Small intestine (tissue), 7 donors: ENCODE data around the gene RASA2. TPM values are rescaled to one million over a fixed set of nuclear protein-coding genes. Genes with fewer than 3 reads are reported as not detected.

Experiments used
- DNase-seq, 2 donors: peaks; one replicate each; pipeline versions ENCODE4 v3.0.0 to v3.0.0-alpha.2; 2013
- FAIRE-seq: peaks from 2 replicates; lab custom pipeline; 2012; peaks lifted over from hg19 to GRCh38; lab: Jason Lieb, UNC
- H3K27ac ChIP-seq, 3 donors: one replicate each; pipeline ENCODE4 v1.5.1; 2013; ENCODE audit warnings: low read length in 2 of 3, mild to moderate bottlenecking in 2 of 3, control low read depth in 1 of 3, inconsistent platforms in 1 of 3, low read depth in 1 of 3, moderate library complexity in 1 of 3
- H3K27me3 ChIP-seq, 3 donors: one replicate each; pipeline ENCODE4 v1.6.1; 2013; ENCODE audit warnings: low read length in 3 of 3, inconsistent platforms in 1 of 3; ENCODE audit not compliant: control insufficient read depth in 3 of 3, insufficient read depth in 3 of 3
- H3K36me3 ChIP-seq, 3 donors: one replicate each; pipeline ENCODE4 v1.6.1; 2013; ENCODE audit warnings: low read length in 3 of 3, inconsistent platforms in 1 of 3, low read depth in 1 of 3, mild to moderate bottlenecking in 1 of 3, moderate library complexity in 1 of 3; ENCODE audit not compliant: control insufficient read depth in 3 of 3, insufficient read depth in 2 of 3
- H3K4me1 ChIP-seq, 3 donors: one replicate each; pipeline ENCODE4 v1.6.1; 2013; ENCODE audit warnings: low read length in 2 of 3, inconsistent platforms in 1 of 3, low read depth in 1 of 3, mild to moderate bottlenecking in 1 of 3, moderate library complexity in 1 of 3; ENCODE audit not compliant: control insufficient read depth in 3 of 3, insufficient read depth in 2 of 3
- H3K4me3 ChIP-seq, 3 donors: one replicate each; pipeline ENCODE4 v1.5.1; 2013; ENCODE audit warnings: low read length in 3 of 3, control low read depth in 1 of 3, inconsistent platforms in 1 of 3, low read depth in 1 of 3, mild to moderate bottlenecking in 1 of 3, moderate library complexity in 1 of 3
- H3K9me3 ChIP-seq, 2 donors: one replicate each; pipeline ENCODE4 v1.6.1; 2013; ENCODE audit warnings: low read depth in 1 of 2, low read length in 1 of 2; ENCODE audit not compliant: control insufficient read depth in 2 of 2, insufficient read depth in 1 of 2
- WGBS, 3 donors: extraction: QIAGEN DNeasy Blood & Tissue Kit; methylation state at CpG; one replicate each; pipeline ENCODE4 v1.1.7; 2013; 5-methylcytosine and 5-hydroxymethylcytosine counted together
- polyA plus RNA-seq, 4 donors: library from polyadenylated mRNA; stranded (reverse) in 3 of 4; unstranded in 1 of 4; fragments of 200-250 nt in 3 of 4; fragments of 120-200 nt in 1 of 4; gene quantifications; one replicate each; pipeline versions ENCODE4 v1.2.1 to v1.2.3, GENCODE V29; 2013
- donor health status: healthy with polysubstance abuse.
- donor health status: control.
- donor health status: control.
- donor health status: Bipolar disorder and iron deficiency.
- donor health status: healthy.

RASA2 gene
- polyA plus RNA-seq, 4 donors: 3.8 to 17.1 (median 4.4) TPM

DNA sequence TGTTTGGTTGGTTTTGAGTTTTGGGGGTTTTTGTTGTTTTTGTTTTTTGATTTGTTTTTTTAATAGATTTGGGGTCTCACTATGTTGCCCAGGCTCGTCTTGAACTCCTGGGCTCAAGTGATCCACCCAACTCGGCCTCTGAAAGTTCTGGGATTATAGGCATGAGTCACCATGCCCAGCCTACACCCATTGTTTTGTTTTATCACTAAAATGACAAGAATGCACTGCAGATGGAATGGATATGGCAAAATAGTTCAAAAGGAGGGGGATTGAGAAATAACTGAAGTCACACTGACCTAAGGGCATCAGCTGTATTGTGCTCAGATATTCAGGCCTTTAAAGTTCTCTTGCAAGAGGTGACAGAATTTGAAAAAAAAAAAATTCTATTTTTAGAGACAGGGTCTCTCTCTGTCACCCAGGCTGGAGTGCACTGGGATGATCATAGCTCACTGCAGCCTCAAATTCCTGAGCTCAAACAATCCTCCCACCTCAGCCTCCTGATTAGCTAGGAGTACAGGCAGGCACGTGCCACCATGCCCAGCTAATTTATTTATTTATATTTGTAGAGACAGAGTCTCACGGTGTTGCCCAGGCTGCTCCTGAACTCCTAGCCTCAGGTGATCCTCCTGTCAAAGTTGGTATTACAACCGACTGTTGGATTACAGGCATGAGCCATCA is 4.4 kb upstream of the RASA2 start:
- DNase-seq (no peak), FAIRE-seq (no peak)
- no peaks in the 10 kb centered on the region for H3K9me3 ChIP-seq
- WGBS, 3 donors: 75 to 82% (median 81%) methylated on average over 5 of the region's 5 CpGs
- H3K4me3 ChIP-seq: no peak overlapping the region
- no peaks in the 10 kb centered on the region for H3K27me3 ChIP-seq
- no peak overlapping the region for H3K27ac ChIP-seq
- H3K4me1 ChIP-seq: peaks cover 3 to 12% (median 4%) of the 10 kb centered on the region in 3 donors
- H3K36me3 ChIP-seq: no peaks in the 10 kb centered on the region

DNA sequence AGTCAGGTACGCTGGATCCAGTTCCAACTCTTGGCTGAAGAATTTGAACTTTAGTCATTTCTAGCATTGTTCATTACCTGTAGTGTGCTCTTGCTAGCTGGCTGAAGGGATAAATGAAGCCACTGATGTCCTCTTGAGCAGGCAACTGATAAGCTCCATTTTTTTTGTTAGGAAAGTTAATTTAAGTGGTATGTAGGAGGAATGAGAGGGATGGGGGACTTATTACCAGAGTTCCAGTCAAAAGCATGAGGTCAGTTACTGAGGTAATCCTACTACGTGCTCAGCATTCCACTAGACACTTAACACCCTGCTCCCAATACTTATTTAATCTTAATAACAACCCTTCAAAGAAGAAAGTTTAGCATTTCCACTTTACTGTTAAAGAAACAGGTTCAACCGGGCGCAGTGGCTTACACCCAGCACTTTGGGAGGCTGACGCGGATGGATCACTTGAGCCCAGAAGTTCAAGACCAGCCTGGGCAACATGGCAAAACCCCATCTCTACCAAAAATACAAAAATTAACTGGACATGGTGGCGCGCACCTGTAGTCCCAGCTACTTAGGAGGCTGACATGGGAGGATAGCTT is 2.0 kb upstream of the RASA2 start:
- Histone ChIP-seq H3K4me3 (no peak overlapping the region), H3K9me3 (no peaks in the 10 kb centered on the region), H3K27me3 (no peaks in the 10 kb centered on the region), H3K36me3 (no peaks in the 10 kb centered on the region), H3K4me1 (peaks cover 3 to 12% (median 4%) of the 10 kb centered on the region in 3 donors), H3K27ac (no peak overlapping the region)
- FAIRE-seq: no peak
- no peak for DNase-seq
- WGBS, 3 donors: 94 to 98% (median 94%) methylated on average over 8 of the region's 8 CpGs

DNA sequence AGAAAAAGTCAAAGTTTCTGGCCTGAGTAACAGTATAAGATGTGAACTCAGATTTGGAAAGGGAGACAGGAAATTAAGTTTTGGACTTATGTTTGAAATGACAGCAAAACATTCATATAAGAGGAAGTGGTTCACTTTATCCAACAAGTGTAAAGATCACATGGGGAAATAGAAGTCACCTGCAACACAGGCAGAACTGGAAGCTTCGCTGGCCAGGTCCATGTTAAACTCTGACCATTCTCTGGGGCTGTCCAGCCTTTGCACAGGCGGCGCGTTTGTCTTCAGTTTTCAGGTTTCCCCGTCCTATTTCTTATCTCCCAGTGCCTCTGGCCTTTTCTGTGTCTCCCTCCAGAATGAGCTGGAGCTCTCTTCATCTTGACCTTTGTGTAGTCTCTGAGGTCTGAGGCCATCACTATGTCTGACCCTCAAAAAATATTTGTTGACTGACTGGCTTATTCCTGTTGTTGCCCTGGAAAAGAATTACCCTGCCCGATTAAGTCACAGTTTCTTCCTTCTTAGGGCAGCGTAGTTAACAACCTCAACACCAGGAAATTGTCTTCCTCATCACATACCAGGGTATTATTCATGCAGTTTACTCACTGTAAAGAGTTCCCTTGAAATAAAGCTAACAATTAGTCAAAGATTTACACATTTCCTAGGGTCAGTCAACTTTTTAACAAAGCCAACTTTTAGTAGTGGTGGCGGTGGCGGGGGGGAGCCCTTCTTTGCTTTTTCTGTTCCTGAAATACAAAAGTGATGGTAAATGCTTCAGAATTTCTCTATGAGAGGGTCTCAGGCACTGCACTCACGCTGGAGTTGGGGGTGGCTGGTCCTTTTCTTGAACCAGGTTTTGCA is 959 bp upstream of the RASA2 start:
- Histone ChIP-seq H3K4me1 (peaks cover 3 to 12% (median 4%) of the 10 kb centered on the region in 3 donors), H3K36me3 (no peaks in the 10 kb centered on the region), H3K4me3 (peak overlapping the region in 2 of 3 donors; percentile 32 to 50), H3K27ac (peak overlapping the region in 2 of 3 donors; percentile 78 to 89), H3K9me3 (no peaks in the 10 kb centered on the region), H3K27me3 (no peaks in the 10 kb centered on the region)
- WGBS, 3 donors: 24 to 40% (median 28%) methylated on average over 10 of the region's 10 CpGs
- FAIRE-seq (no peak), DNase-seq (peak; percentile 65 to 80)

- no peaks in the 10 kb centered on the region for H3K27me3 ChIP-seq
- DNase-seq (peak in 1 of 2 donors; percentile 30), FAIRE-seq (no peak)
- peak overlapping the region; percentile 32 to 100 (median 50) for H3K4me3 ChIP-seq
- H3K36me3 ChIP-seq: no peaks in the 10 kb centered on the region
- peaks cover 4 to 12% (median 5%) of the 10 kb centered on the region in 3 donors for H3K4me1 ChIP-seq
- H3K27ac ChIP-seq: peak overlapping the region in 2 of 3 donors; percentile 78 to 88
- no peaks in the 10 kb centered on the region for H3K9me3 ChIP-seq
- 3 to 9% (median 7%) methylated on average over 4 of the region's 4 CpGs for WGBS, 3 donors
These were observed 406 bp upstream of the RASA2 start for GRCh38 chr3:141486496-141486745.

DNA sequence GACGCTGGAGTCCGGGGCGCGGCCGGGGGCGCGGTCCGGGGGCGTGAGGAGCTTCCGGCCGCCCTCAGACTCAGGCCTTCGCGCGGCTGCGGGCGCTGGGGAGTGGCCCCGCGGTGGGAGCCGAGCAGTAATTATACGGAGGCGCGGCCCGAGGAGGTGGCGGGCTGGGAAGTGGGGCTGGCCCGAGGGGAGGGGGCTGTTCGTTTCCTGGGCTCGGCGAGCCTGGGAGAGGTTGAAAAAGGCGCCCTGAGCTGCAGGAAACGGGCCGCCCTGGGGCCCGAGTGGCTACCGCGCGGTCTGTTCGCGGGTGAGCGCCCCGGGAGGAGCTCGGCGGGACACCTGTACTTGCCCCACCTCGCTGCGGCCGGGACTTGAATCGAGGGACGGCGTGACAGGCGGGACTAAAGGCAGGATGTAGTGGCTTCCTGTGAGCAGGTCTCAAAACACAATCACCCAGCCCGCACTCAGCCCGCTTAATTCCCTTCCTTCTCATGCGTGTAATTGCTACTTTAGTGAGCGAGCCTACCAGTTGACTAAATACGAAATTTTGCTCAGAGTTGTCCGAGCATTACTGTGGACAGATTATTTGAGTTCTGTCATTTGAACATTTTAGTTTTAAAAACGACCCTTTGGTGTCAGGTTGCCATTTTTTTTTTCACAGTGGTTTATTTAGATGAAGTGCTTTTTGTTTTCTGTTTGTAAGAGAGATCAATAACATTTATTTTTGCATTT is 860 bp downstream of the RASA2 start:
- Histone ChIP-seq H3K27ac (peak overlapping the region; percentile 96 to 100 (median 100)), H3K9me3 (no peaks in the 10 kb centered on the region), H3K27me3 (no peaks in the 10 kb centered on the region), H3K4me3 (peak overlapping the region; percentile 61 to 100 (median 91)), H3K4me1 (peaks cover 4 to 12% (median 5%) of the 10 kb centered on the region in 3 donors), H3K36me3 (no peaks in the 10 kb centered on the region)
- no peak for FAIRE-seq
- peak; percentile 91 to 93 for DNase-seq
- 0 to 1% (median 1%) methylated on average over 39 to 55 of the region's 55 CpGs for WGBS, 3 donors

DNA sequence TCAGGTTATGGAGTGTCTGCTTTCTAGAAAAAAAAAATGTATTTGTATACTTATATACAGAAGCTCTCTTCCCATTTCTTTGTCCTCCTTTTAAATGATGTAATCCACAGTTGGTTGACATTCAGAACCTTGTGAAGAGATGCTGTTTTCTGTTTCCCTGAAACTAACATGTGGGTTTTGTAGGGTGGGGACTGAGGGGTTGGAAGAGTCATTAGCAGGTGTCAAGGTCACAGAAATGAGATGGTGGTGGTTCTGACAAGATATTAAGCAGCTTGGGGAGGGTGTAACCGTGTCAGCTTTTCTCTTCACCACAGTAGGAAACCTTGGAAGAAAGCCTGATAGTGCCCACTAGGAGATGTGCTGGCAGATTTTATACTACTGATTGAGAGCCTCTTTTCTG is 2.4 kb downstream of the RASA2 start:
- DNase-seq (no peak), FAIRE-seq (no peak)
- 53 to 67% (median 63%) methylated on average over 1 of the region's 1 CpG for WGBS, 3 donors
- Histone ChIP-seq H3K9me3 (no peaks in the 10 kb centered on the region), H3K36me3 (no peaks in the 10 kb centered on the region), H3K4me3 (no peak overlapping the region), H3K27ac (peak overlapping the region in 1 of 3 donors; percentile 35), H3K27me3 (no peaks in the 10 kb centered on the region), H3K4me1 (peaks cover 4 to 12% (median 5%) of the 10 kb centered on the region in 3 donors)

- DNase-seq (no peak), FAIRE-seq (no peak)
- WGBS, 3 donors: 73% methylated on average over 3 of the region's 3 CpGs
- Histone ChIP-seq H3K27ac (no peak overlapping the region), H3K4me3 (no peak overlapping the region), H3K9me3 (no peaks in the 10 kb centered on the region), H3K4me1 (peaks cover 2 to 5% (median 4%) of the 10 kb centered on the region in 3 donors), H3K36me3 (no peaks in the 10 kb centered on the region), H3K27me3 (no peaks in the 10 kb centered on the region)
These were observed 4.3 kb downstream of the RASA2 start for GRCh38 chr3:141491081-141491480.

- WGBS, 3 donors: 38 to 64% (median 45%) methylated on average over 1 of the region's 1 CpG
- no peak overlapping the region for H3K4me3 ChIP-seq
- FAIRE-seq (no peak), DNase-seq (no peak)
- peaks cover 0 to 2% (median 0%) of the 10 kb centered on the region in 3 donors for H3K4me1 ChIP-seq
- no peaks in the 10 kb centered on the region for H3K9me3 ChIP-seq
- H3K36me3 ChIP-seq: no peaks in the 10 kb centered on the region
- no peaks in the 10 kb centered on the region for H3K27me3 ChIP-seq
- no peak overlapping the region for H3K27ac ChIP-seq
These were observed 5.1 kb downstream of the RASA2 start for GRCh38 chr3:141491929-141492328.
